ENCODE data around the gene FBXO21. TPM values are rescaled to one million over a fixed set of nuclear protein-coding genes. Genes with fewer than 3 reads are reported as not detected.
A peak's percentile ranks its signal among the peaks of the same experiment; 100 is the strongest.
"Not testable (repeated sequence)": the region's sequence is repeated elsewhere in the genome, so short reads cannot be mapped to it uniquely, and the experiment has no call there.

Gene FBXO21
- polyA plus RNA-seq, 1 donor: 24.9 TPM

- DNase-seq: not testable (repeated sequence)
Observed at GRCh38 chr12:117199956-117200744, 9.9 kb upstream of the FBXO21 start.

DNA sequence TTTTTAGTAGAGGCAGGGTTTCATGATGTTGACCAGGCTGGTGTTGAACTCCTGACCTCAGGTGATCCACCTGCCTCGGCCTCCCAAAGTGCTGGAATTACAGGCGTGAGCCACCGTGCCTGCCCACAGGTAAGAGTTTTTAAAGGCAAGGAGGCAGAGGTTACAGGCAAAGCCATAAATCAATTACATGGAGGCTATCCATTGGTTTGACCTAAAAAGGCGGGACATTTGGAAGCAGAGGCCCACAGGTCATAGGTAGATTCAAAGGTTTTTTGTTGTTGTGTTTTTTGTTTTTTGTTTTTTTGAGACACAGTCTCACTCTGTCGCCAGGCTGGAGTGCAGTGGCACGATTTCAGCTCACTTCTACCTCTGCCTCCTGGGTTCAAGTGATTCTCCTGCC is 6.1 kb upstream of the FBXO21 start:
- DNase-seq: not testable (repeated sequence)

DNA sequence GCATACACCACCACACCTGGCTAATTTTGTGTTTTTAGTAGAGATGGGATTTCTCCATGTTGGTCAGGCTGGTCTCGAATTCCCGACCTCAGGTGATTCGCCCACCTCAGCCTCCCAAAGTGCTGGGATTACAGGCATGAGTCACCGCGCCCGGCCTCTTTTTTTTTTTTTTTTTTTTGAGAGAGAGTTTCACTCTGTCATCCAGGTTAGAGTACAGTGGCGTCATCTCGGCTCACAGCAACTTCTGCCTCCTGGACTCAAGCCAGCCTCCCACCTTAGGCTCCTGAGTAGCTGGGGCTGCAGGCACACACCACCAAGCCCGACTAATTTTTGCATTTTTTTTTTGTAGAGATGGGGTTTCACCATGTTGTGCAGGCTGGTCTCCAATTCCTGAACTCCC is 4.8 kb upstream of the FBXO21 start:
- not testable (repeated sequence) for DNase-seq

- no peak for DNase-seq
Observed at GRCh38 chr12:117193903-117194302, 3.6 kb upstream of the FBXO21 start.

GRCh38 chr12:117192581-117192980 is 2.3 kb upstream of the FBXO21 start:
- DNase-seq: not testable (repeated sequence)

DNA sequence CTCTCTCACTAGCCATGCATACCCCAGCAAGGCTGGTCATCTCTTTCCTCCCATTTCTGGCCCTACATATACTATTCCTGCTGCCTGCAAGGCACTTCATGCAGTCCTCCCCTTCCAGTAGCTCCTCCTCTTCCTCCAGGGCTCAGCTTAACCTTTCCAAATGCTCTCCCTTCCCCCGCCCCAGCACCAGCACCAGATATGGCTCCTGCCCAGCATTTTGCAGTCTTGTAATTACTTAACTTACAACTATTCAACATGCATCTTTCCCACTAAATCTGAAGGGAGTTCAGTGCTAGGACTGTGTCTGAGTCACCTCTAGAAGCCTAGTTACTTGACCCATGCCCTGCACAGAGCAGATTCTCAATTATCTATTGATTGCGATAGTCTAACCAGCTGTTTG is 1.8 kb upstream of the FBXO21 start:
- DNase-seq: no peak

GRCh38 chr12:117189725-117190209 is 503 bp downstream of the FBXO21 start:
- peak; percentile 40 for DNase-seq

DNA sequence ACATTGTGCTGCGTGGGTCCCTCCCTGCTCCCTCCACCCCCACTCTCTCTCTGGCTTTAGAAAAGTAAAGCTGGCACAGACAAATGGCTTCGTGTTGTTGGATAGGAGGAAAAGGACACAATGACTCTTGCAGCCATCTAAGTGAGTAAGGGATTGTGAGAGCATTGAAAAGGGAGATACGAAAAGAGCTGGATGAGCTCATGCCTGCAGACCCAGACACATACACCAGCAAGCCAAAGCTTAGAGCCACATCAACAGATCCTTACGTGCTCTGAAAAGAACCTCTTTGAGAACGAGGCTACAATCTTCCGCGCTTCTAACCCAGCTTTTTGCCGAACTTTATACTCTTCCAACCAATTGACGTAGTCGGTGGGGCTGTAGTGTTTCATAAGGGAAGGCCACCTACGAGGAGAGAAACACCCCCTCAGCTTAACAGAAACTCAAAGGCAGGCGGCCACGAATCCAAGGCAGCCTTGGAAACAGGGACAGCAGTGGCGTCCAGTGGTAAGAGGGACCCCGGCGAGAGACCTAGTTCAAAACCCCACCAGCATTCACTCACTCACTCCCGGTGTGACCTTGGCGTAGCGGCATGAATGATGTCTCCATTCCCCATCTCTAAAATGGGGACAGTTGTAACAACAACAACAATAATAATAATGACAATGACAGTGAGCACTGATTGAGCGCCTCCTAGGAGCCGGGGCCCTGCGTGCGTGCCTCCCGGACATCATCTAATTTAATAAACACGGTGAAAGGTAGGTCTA is 1.1 kb downstream of the FBXO21 start:
- DNase-seq: peak; percentile 62

DNA sequence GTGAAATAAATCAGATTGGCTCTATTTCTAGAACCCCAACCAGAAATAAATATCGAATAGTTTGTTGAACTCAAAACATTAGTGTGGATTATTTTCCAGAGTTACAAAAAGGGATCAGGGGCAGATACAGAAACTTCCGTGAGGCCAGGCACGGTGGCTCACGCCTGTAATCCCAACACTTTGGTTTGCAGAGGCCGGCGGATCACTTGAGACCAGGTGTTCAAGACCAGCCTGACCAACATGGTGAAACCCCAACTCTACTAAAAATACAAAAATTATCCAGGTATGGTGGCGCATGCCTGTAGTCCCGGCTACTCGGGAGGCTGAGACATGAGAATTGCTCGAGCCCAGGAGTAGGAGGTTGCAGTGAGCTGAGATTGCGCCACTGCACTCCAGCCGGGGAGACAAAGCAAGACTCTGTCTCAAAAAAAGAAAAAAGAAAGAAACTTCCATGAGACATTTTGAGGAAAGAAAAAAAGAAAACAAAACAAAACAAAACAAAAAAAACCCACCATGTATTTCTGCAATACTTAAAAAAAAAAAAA is 2.1 kb downstream of the FBXO21 start:
- DNase-seq: no peak

GRCh38 chr12:117187421-117187820 is 2.8 kb downstream of the FBXO21 start:
- DNase-seq: no peak

GRCh38 chr12:117182866-117183265 is 7.4 kb downstream of the FBXO21 start:
- DNase-seq: no peak

- DNase-seq: not testable (repeated sequence)
Observed at GRCh38 chr12:117181468-117181843, 8.8 kb downstream of the FBXO21 start.

DNA sequence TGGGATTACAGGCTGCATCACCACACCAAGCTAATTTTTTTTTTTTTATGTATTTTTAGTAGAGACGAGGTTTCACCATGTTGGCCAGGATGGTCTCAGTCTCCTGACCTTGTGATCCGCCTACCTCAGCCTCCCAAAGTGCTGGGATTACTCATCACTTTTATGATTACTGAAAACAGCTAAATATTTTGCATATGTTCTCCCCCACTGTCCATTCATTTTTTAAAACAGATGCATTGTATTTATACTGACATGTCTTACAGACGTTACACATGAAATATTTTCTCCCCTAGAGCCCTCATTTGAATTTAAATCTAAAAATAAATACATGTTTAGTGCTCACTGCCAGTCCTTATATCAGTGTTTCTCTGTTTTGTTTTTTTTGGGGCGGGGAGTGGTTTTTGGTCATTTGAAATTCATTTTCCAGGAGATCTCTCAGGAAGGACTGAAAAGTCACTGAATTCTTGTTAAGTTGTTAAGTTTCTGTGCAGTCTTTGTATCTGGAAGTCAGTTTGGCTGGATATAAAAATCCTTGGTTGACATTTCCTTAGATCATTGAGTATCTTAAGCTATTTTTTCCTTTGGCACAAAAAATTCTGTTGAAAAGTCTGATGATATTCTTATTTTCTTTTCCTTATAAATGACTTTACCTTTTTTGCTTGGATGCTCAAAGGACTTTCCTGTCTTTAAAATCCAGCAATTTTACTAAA is 9.4 kb downstream of the FBXO21 start:
- no peak for DNase-seq

GRCh38 chr12:117178745-117179144 is 11.5 kb downstream of the FBXO21 start:
- DNase-seq: no peak

DNA sequence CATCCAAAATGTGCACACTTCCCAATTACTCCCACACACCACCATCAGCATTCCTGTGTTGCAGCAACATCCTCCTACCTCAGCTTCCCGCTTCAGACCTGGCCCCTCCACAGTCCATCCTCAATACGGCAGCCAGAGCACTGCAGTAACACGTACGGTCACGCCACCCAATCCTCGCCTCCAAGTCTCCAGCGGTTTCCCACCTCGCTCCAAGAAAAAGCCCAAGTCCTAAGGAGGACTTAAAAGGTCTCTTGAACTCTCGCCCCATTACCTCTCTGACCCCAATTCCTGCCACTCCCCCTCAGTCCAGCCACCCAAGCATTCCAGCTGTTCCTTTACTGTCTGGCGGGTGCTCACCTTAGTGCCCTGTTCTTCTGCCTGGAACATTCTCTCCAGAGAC is 12.0 kb downstream of the FBXO21 start:
- no peak for DNase-seq

DNA sequence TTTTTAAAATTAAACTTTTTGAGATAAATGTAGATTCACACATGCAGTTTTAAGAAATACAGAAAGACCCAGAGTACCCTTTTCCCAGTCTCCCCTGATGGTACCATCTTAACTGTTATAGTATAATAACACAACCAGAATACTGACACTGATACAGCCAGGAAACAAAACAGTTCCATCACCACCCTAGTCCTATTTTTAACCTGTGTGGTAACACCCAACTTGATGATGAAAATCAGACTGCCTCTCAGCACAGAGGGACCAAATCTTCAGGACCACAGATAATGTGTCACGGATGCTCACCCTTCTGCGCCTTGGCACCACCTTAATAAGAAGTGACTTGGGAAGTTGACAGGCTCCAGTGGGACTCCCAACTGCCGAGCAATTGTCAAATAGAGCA is 18.1 kb downstream of the FBXO21 start:
- no peak for DNase-seq

DNA sequence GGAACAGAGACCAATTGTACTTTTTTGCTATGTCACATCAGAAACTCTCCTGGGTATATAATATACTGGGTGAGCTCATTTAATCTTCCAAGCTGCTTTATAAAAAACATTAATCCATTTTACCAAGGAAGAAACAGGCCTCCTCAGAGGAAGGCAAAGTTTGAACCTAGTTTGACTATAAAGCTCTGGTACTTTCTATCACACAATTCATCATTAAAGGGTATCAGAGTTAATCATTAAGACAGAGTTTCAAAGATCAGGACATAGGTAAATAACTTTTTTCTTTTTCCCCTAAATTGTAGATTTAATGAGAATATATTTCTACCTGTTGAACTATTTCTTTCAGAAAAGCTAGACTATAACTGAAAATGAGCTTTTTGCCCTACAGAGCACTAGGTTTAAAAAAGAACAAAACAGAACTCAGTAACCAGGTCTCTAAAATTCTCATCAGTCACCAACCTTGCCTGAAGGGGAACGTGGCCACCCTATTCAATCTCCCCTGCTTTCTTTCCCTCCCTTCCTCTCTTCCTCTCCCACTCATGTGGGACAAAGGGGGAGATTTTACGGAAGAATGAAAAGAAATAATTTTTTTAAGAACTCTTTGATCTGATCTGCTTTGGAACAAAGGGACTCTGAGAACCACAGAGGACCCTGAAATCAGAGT is 18.6 kb downstream of the FBXO21 start:
- no peak for DNase-seq

- DNase-seq: no peak
Observed at GRCh38 chr12:117169548-117169947, 20.7 kb downstream of the FBXO21 start.

DNA sequence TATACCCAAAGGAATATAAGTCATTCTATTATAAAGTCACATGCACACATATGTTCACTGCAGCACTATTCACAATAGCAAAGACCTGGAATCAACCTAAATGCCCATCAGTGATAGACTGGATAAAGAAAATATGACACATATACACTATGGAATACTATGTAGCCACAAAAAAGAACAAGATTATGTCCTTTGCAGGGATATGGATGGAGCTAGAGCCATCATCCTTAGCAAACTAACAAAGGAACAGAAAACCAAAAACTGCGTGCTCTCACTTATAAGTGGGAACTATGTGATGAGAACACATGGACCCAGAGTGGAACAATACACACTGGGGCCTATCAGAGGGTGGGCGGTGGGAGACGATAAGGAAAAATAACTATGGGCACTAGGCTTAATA is 21.3 kb downstream of the FBXO21 start:
- DNase-seq: no peak

GRCh38 chr12:117167769-117168168 is 22.5 kb downstream of the FBXO21 start:
- DNase-seq: no peak

DNA sequence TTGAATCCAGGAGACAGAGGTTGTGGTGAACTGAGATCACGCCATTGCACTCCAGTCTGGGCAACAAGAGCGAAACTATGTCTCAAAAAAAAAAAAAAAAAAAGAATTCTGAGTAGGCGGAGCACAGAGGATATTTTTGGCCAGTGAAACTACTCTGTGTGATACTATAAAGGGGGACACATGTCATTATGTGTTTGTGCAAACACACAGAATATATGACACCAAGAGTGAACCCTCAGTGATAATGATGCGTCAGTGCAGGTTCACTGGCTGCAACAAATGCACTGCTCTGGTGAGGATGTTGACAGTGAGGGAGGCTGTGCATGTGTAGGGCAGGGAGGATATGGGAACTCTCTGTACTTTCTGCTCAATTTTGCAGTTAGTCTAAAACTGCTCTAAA is 24.2 kb downstream of the FBXO21 start:
- no peak for DNase-seq

GRCh38 chr12:117165342-117165741 is 24.9 kb downstream of the FBXO21 start:
- no peak for DNase-seq
